ENCODE measurements around the gene GALNT6.

GRCh38 chr12:51389302-51389999, 1.8 kb downstream of the GALNT6 start:
- TF ChIP-seq EZH2 (IDR thresholded peaks at IDR 0.05; ENCODE audit: low read length, missing control alignments): no peak
- no peak for TF ChIP-seq CTCF (conservative IDR thresholded peaks at IDR 0.05 in 1 of 2, IDR thresholded peaks at IDR 0.05 in 1 of 2; ENCODE audit: low read depth in 1 of 2, low read length in 2 of 2)
